ENCODE measurements around the gene ZNF831.

ZNF831 gene

GRCh38 chr20:59157961-59158541 lies 5.6 kb upstream of the ZNF831 start:
- TF ChIP-seq ZNF274 (IDR thresholded peaks at IDR 0.05; ENCODE audit: low read depth, low read length), result no peak
- H3K4me3 ChIP-seq (ENCODE audit: low read length), result no peak overlapping the region

DNA sequence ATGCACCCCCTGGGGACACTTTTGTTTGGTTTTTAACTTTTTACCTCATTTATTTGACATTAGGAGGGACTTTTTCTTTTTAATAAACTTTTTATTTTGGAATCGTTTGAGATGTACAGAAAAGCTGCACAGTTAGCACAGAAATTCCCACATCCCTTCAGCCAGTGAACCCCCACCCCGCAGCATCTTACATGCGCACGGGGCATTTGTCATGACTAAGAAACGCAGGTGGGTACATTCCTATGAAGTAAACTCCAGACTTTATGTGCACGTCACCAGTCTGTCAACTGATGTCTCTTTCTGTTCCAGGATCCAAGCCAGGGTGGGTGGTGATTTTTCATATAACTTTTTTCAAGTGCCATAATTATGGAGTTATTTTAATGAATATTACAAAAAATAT lies 4.9 kb upstream of the ZNF831 start:
- no peak for TF ChIP-seq ZNF274 (IDR thresholded peaks at IDR 0.05; ENCODE audit: low read depth, low read length)
- no peak overlapping the region for H3K4me3 ChIP-seq (ENCODE audit: low read length)

- H3K4me3 ChIP-seq (ENCODE audit: low read length), result no peak overlapping the region
- no peak for TF ChIP-seq ZNF274 (IDR thresholded peaks at IDR 0.05; ENCODE audit: low read depth, low read length)
Observed at GRCh38 chr20:59159091-59159490, 4.5 kb upstream of the ZNF831 start.

GRCh38 chr20:59159493-59160376 lies 3.9 kb upstream of the ZNF831 start:
- no peak for TF ChIP-seq ZNF274 (IDR thresholded peaks at IDR 0.05; ENCODE audit: low read depth, low read length)
- H3K4me3 ChIP-seq (ENCODE audit: low read length), result no peak overlapping the region

- no peak for TF ChIP-seq ZNF274 (IDR thresholded peaks at IDR 0.05; ENCODE audit: low read depth, low read length)
- H3K4me3 ChIP-seq (ENCODE audit: low read length), result no peak overlapping the region
Observed at GRCh38 chr20:59160389-59161115, 3.1 kb upstream of the ZNF831 start.

DNA sequence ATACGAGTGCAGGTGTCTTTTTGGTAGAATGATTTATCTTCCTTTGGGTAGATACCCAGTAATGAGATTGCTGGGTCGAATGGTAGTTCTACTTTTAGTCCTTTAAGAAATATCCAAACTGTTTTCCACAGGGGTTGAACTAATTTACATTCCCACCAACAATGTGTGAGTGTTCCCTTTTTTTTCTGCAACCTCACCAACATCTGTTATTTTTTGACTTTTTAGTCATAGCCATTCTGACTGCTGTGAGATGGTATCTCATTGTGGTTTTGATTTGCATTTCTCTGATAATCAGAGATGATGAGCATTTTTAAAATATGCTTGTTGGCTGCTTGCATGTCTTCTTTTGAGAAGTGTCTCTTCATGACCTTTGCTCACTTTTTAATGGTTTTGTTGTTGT lies 1.9 kb upstream of the ZNF831 start:
- TF ChIP-seq ZNF274 (IDR thresholded peaks at IDR 0.05; ENCODE audit: low read depth, low read length), result no peak

DNA sequence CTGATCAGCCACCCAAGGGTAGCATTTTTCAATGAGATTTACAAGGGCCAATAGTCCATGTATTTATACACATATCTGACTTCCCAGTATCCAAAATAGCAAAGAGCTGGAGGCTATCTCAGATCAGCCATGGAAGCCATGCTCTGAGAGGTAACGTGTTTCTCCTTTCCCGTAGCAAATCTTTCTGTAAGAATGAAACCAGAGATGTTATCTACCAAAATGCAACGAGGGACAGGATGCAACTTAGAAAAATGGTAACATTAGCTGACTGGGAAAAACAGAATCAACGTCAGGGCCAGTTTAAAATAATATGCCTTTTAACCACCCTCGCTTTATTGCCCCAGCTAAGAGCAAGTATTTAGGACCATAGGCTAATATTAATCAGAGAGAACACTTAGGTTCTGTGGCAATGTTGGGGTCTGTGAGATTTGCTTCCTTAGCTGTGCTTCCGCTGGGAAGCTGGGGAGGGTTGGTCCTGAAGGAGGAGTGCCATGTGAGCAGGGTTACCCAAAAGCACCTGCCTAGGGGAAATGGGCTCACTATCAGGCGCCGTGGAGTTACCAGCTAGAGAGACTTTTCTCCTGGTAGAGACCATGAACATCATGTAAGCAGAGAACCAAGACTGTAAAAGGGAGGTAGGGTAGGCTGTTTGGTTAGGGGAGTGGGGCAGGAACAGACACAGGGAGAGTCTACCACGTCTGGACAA lies 1.2 kb downstream of the ZNF831 start:
- no peak overlapping the region for H3K4me3 ChIP-seq (ENCODE audit: low read length)
- TF ChIP-seq ZNF274 (IDR thresholded peaks at IDR 0.05; ENCODE audit: low read depth, low read length), result no peak

More for the DNA sequence above, 1.9 kb upstream of the ZNF831 start:
- H3K4me3 ChIP-seq (ENCODE audit: low read length), result no peak overlapping the region

GRCh38 chr20:59165396-59165795 lies 1.8 kb downstream of the ZNF831 start:
- no peak for TF ChIP-seq ZNF274 (IDR thresholded peaks at IDR 0.05; ENCODE audit: low read depth, low read length)

GRCh38 chr20:59165891-59166709 lies 2.5 kb downstream of the ZNF831 start:
- no peak overlapping the region; the same call in 1 of the 2 replicates for H3K4me3 ChIP-seq (ENCODE audit: low read length)
- TF ChIP-seq ZNF274 (IDR thresholded peaks at IDR 0.05; ENCODE audit: low read depth, low read length), result no peak

More at GRCh38 chr20:59165396-59165795, 1.8 kb downstream of the ZNF831 start:
- H3K4me3 ChIP-seq (ENCODE audit: low read length), result no peak overlapping the region; the same call in 1 of the 2 replicates

DNA sequence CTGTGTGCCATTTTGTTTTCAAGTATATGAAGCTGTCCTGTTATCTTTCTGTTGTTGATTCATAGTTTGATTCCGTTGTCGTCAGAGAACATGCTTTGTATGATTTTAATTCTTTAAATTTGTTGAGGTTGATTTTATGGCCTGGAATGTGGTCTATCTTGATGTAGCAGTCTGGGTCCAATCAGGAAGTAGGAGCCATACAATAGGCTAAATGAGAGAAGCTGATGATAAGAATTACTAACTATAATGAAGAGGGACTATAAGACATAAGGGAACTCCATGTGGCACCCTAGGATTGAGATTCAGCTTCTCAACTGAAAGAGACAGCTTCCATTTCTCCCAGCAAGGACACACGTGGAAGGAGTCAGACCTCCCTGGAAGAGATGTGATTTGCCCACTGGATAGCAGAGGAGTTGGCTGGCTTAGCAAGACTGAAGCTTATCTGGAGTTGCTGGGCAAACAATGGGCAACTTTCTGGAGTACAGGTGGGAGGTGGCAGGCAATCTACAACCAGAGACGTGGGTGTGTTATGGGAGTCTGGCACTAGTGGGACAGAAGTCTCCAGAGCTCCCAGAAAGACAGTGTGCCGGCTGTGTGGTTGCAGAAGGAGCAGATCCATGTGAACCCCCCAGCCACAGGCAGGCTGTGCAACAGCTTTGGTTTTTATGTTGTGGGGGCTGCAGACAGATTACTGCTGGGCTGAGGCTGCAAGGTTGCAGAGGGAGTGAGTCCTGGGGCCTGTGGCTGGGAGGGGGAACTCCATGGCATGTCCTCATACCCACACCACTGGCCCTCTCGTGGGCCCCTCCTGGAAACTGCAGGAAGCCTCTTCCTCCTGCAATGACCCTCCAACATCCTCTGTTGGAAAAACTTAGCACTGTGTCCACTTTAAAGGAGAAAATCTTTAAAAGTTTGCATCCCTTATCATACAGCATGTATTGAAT lies 7.1 kb downstream of the ZNF831 start:
- no peak overlapping the region for H3K4me3 ChIP-seq (ENCODE audit: low read length)
- no peak for TF ChIP-seq ZNF274 (IDR thresholded peaks at IDR 0.05; ENCODE audit: low read depth, low read length)

DNA sequence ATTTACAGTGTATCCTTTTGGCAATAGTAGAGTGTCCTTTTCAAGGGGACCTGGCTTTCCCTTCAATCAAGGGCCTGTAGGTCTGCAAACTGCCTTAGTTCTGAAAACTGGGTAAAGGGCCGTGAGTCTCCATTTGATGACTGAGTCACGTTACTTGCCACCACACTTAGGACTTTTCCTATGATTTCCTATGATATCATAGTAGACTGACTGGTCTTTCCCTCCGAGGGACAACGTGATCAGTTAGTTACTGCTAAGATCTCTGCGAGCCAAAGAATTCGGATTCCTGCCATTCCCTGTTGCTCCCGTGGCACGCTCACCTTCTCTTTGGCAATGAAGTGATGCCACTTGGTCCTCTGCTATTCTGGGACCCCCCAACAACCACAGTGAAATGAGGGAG lies 8.4 kb downstream of the ZNF831 start:
- H3K4me3 ChIP-seq (ENCODE audit: low read length), result no peak overlapping the region
- no peak for TF ChIP-seq ZNF274 (IDR thresholded peaks at IDR 0.05; ENCODE audit: low read depth, low read length)

DNA sequence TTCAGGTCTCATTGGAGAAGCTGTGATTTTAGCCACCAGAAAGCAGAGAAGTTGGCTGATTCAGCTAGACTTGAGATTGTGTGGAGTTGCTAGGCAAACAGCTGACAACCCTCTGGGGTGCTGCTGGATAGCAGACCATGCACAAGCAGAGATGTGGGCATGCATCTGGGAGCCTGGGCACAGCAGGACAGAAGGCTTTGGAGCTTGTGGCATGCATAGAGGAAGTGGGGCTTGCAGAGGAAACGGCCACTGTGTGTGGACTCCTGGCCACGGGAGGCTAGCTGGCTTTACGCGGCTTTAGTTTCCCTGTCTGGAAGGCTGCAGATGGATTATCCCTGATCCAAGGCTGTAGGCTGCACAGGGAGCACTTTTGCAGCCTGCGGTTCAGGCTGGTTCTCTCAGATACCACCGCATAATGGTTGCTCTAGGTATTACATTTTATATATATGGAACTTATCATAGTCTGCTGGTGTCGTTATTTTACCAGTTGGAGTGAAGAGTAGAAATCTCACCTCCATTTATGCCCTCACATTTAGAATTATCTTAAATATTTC lies 10.4 kb downstream of the ZNF831 start:
- no peak overlapping the region for H3K4me3 ChIP-seq (ENCODE audit: low read length)
- no peak for TF ChIP-seq ZNF274 (IDR thresholded peaks at IDR 0.05; ENCODE audit: low read depth, low read length)
